HepG2 (cell line): Measurements from ENCODE around the gene SLC2A4. TPM values are rescaled to one million over a fixed set of nuclear protein-coding genes. Genes with fewer than 3 reads are reported as not detected.
A peak's percentile ranks its signal among the peaks of the same experiment; 100 is the strongest.

Experiments
- DPF2 ChIP-seq: sonication (generic); formaldehyde crosslinking; IDR thresholded peaks from 2 replicates; pipeline ENCODE4 v1.4.0; 2020; ENCODE audit warnings: mild to moderate bottlenecking, low read depth, missing genetic modification reagents, borderline replicate concordance
- E2F5 ChIP-seq: sonication (generic); formaldehyde crosslinking; conservative IDR thresholded peaks from 2 replicates; pipeline ENCODE4 v1.4.0; 2020; ENCODE audit warnings: missing genetic modification reagents
- GFI1 ChIP-seq: sonication (generic); formaldehyde crosslinking; IDR thresholded peaks from 2 replicates; pipeline ENCODE4 v1.5.0; 2020; ENCODE audit warnings: missing genetic modification reagents, mild to moderate bottlenecking, borderline replicate concordance
- HIVEP1 ChIP-seq: sonication (generic); formaldehyde crosslinking; IDR thresholded peaks from 2 replicates; pipeline ENCODE4 v1.4.0; 2020; ENCODE audit warnings: mild to moderate bottlenecking, missing genetic modification reagents
- KDM4B ChIP-seq: sonication (generic); formaldehyde crosslinking; IDR thresholded peaks from 2 replicates; pipeline ENCODE4 v1.4.0; 2020; ENCODE audit warnings: missing genetic modification reagents
- NAIF1 ChIP-seq: sonication (generic); formaldehyde crosslinking; IDR thresholded peaks from 2 replicates; pipeline ENCODE4 v1.5.0; 2020; ENCODE audit warnings: mild to moderate bottlenecking, missing genetic modification reagents, borderline replicate concordance
- NCOA1 ChIP-seq: sonication (generic); formaldehyde crosslinking; IDR thresholded peaks from 2 replicates; pipeline ENCODE4 v1.9.0; 2021; ENCODE audit warnings: missing genetic modification reagents
- NR0B2 ChIP-seq: sonication (generic); formaldehyde crosslinking; IDR thresholded peaks from 2 replicates; pipeline ENCODE4 v1.4.0; 2020; ENCODE audit warnings: mild to moderate bottlenecking, missing genetic modification reagents
- RAD51 ChIP-seq: fragments of 450-650 bp; IDR thresholded peaks from 2 replicates; pipeline ENCODE4 v1.6.1; 2016; ENCODE audit warnings: borderline replicate concordance
- ZBTB46 ChIP-seq: sonication (generic); formaldehyde crosslinking; IDR thresholded peaks from 2 replicates; pipeline ENCODE4 v1.4.0; 2020; ENCODE audit warnings: mild to moderate bottlenecking, missing genetic modification reagents, borderline replicate concordance
- ZNF274 ChIP-seq: sonication (generic); formaldehyde crosslinking; IDR thresholded peaks from 2 replicates; pipeline ENCODE4 v1.5.1; 2020; ENCODE audit warnings: mild to moderate bottlenecking, missing genetic modification reagents
- ZNF280B ChIP-seq: sonication (generic); formaldehyde crosslinking; IDR thresholded peaks from 2 replicates; pipeline ENCODE4 v1.5.0; 2020; ENCODE audit warnings: missing genetic modification reagents, mild to moderate bottlenecking, borderline replicate concordance
- ZNF44 ChIP-seq: sonication (generic); formaldehyde crosslinking; IDR thresholded peaks from 2 replicates; pipeline ENCODE4 v1.5.1; 2020; ENCODE audit warnings: mild to moderate bottlenecking, missing genetic modification reagents
- ZNF501 ChIP-seq: sonication (generic); formaldehyde crosslinking; IDR thresholded peaks from 2 replicates; pipeline ENCODE4 v1.5.1; 2020; ENCODE audit warnings: mild to moderate bottlenecking, moderate library complexity, missing genetic modification reagents
- ZNF792 ChIP-seq: IDR thresholded peaks from 2 replicates; pipeline ENCODE4 v1.6.1; 2016
- polyA plus RNA-seq, 8 experiments: library from polyadenylated mRNA; depleted of rRNA in 3 of 8; stranded (reverse) in 7 of 8; unstranded in 1 of 8; fragments of >200 nt; fragmentation: Illumina TruSeq in 4 of 8; extraction: Trizol in 4 of 8; gene quantifications; 2 replicates each; pipeline versions ENCODE4 v1.2.1 to v1.2.3, GENCODE V29; 2011 to 2016; ENCODE audit warnings: low read depth in 4 of 8, missing spikeins in 1 of 8, mixed read lengths in 1 of 8; ENCODE audit not compliant: insufficient read depth in 1 of 8
- total RNA-seq, 5 experiments: library from RNA; depleted of rRNA; stranded (reverse); fragments of >200 nt; fragmentation: Illumina TruSeq; extraction: Trizol; gene quantifications; 2 replicates each; pipeline ENCODE4 v1.2.3, GENCODE V29; 2016; ENCODE audit warnings: low read depth in 1 of 5
- TF ChIP-seq, protein P1 (sequence below): sonication (generic); formaldehyde crosslinking; IDR thresholded peaks from 2 replicates; pipeline ENCODE4 v1.5.0; 2020; ENCODE audit warnings: mild to moderate bottlenecking, missing genetic modification reagents
- TF ChIP-seq, protein P2 (sequence below): sonication (generic); formaldehyde crosslinking; IDR thresholded peaks from 2 replicates; pipeline ENCODE4 v1.4.0; 2020; ENCODE audit warnings: low read depth, missing genetic modification reagents

The SLC2A4 gene
- total and polyA plus RNA-seq, 2 of the 13 experiments (the other 11 are each of a cell fraction or from before 2014, with no cell fraction given): 4.9 to 5.8 TPM

DNA sequence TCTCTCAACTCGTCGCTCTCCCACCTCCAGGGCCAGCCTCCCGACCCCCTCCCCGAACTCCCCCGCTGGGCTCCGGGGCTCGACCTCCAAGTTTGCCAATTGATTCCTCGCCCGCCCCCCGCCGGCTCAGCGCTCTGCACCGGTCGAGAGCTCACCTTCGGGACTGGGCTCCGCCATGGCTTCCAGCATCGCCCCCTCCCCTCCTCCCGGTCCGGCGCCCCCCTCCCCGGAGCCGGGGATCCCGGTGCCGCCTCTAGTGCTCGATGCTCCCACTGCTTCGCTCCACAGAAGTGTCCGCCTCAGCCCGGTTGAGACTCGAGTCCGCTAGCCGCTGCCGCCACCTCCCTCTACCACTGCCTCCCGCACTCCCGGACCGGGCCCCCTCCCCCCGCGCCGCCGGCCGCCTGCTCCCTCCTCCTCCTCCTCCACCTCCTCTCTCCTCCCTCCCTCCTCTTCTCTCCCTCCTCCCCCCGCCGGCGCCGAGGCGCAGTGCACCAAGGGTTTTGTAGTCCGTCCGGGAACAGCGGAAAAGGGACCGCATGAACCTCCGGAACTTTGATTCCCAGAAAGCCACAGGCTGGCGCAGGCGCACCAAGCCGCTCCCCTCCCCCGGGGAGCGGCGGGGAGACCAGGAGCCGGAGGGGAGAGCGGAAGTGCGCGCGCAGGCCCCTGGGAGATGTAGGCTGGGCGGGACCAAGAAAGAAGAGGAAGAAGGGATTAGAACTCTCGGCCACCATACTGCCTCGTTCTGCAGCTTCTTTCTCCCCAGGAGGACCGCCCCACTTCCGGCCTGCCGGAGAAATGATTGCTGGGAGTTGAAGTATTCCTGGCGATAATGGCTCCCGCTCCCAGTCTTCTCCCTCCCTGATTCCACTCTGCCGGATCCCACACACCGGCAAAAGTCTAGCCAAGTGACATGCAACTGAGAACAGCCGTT, 42.2 kb upstream of the SLC2A4 start, which contains the start of gene PHF23 (continued):
- TF ChIP-seq NAIF1 (CRISPR knock-in tag) (peak; percentile 97), RAD51 (no peak), E2F5 (CRISPR knock-in tag) (no peak), GFI1 (CRISPR knock-in tag) (peak; percentile 63; the same call in 1 of the 2 replicates), KDM4B (CRISPR knock-in tag) (no peak), NCOA1 (CRISPR knock-in tag) (no peak), HIVEP1 (CRISPR knock-in tag) (no peak; the same call in 1 of the 2 replicates), ZNF501 (peak; percentile 87; the same call in 1 of the 2 replicates), ZBTB46 (CRISPR knock-in tag) (no peak), ZNF44 (CRISPR knock-in tag) (peak; percentile 51; the same call in 1 of the 2 replicates), DPF2 (no peak), ZNF792 (no peak), ZNF274 (no peak), NR0B2 (no peak), ZNF280B (no peak)
- TF ChIP-seq, protein P1, sequence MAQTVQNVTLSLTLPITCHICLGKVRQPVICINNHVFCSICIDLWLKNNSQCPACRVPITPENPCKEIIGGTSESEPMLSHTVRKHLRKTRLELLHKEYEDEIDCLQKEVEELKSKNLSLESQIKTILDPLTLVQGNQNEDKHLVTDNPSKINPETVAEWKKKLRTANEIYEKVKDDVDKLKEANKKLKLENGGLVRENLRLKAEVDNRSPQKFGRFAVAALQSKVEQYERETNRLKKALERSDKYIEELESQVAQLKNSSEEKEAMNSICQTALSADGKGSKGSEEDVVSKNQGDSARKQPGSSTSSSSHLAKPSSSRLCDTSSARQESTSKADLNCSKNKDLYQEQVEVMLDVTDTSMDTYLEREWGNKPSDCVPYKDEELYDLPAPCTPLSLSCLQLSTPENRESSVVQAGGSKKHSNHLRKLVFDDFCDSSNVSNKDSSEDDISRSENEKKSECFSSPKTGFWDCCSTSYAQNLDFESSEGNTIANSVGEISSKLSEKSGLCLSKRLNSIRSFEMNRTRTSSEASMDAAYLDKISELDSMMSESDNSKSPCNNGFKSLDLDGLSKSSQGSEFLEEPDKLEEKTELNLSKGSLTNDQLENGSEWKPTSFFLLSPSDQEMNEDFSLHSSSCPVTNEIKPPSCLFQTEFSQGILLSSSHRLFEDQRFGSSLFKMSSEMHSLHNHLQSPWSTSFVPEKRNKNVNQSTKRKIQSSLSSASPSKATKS: no peak
- TF ChIP-seq, protein P2, sequence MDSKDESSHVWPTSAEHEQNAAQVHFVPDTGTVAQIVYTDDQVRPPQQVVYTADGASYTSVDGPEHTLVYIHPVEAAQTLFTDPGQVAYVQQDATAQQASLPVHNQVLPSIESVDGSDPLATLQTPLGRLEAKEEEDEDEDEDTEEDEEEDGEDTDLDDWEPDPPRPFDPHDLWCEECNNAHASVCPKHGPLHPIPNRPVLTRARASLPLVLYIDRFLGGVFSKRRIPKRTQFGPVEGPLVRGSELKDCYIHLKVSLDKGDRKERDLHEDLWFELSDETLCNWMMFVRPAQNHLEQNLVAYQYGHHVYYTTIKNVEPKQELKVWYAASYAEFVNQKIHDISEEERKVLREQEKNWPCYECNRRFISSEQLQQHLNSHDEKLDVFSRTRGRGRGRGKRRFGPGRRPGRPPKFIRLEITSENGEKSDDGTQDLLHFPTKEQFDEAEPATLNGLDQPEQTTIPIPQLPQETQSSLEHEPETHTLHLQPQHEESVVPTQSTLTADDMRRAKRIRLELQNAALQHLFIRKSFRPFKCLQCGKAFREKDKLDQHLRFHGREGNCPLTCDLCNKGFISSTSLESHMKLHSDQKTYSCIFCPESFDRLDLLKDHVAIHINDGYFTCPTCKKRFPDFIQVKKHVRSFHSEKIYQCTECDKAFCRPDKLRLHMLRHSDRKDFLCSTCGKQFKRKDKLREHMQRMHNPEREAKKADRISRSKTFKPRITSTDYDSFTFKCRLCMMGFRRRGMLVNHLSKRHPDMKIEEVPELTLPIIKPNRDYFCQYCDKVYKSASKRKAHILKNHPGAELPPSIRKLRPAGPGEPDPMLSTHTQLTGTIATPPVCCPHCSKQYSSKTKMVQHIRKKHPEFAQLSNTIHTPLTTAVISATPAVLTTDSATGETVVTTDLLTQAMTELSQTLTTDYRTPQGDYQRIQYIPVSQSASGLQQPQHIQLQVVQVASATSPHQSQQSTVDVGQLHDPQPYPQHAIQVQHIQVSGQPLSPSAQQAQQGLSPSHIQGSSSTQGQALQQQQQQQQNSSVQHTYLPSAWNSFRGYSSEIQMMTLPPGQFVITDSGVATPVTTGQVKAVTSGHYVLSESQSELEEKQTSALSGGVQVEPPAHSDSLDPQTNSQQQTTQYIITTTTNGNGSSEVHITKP: peak; percentile 89
